ENCODE measurements around the gene ITGA1.

The ITGA1 gene

GRCh38 chr5:52993367-52993766 is 205.7 kb downstream of the ITGA1 start:
- TF ChIP-seq, protein P1, sequence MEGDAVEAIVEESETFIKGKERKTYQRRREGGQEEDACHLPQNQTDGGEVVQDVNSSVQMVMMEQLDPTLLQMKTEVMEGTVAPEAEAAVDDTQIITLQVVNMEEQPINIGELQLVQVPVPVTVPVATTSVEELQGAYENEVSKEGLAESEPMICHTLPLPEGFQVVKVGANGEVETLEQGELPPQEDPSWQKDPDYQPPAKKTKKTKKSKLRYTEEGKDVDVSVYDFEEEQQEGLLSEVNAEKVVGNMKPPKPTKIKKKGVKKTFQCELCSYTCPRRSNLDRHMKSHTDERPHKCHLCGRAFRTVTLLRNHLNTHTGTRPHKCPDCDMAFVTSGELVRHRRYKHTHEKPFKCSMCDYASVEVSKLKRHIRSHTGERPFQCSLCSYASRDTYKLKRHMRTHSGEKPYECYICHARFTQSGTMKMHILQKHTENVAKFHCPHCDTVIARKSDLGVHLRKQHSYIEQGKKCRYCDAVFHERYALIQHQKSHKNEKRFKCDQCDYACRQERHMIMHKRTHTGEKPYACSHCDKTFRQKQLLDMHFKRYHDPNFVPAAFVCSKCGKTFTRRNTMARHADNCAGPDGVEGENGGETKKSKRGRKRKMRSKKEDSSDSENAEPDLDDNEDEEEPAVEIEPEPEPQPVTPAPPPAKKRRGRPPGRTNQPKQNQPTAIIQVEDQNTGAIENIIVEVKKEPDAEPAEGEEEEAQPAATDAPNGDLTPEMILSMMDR (IDR thresholded peaks at IDR 0.05; ENCODE audit: insufficient read depth, low read depth, low read length, missing control alignments) = no peak
- DNase-seq (ENCODE audit: low read depth) = no peak
- H3K4me3 ChIP-seq (ENCODE audit: low read depth, low read length) = no peak overlapping the region

- TF ChIP-seq, protein P1 (IDR thresholded peaks at IDR 0.05; ENCODE audit: insufficient read depth, low read depth, low read length, missing control alignments) = no peak
- no peak overlapping the region for H3K4me3 ChIP-seq (ENCODE audit: low read depth, low read length)
Observed at GRCh38 chr5:52994266-52994665, 206.6 kb downstream of the ITGA1 start.

GRCh38 chr5:52995095-52995494 is 207.4 kb downstream of the ITGA1 start:
- TF ChIP-seq, protein P1 (IDR thresholded peaks at IDR 0.05; ENCODE audit: insufficient read depth, low read depth, low read length, missing control alignments) = no peak
- DNase-seq (ENCODE audit: low read depth) = no peak
- no peak overlapping the region for H3K4me3 ChIP-seq (ENCODE audit: low read depth, low read length)

More at GRCh38 chr5:52994266-52994665, 206.6 kb downstream of the ITGA1 start:
- DNase-seq (ENCODE audit: low read depth) = no peak

- no peak overlapping the region for H3K4me3 ChIP-seq (ENCODE audit: low read depth, low read length)
- TF ChIP-seq, protein P1 (IDR thresholded peaks at IDR 0.05; ENCODE audit: insufficient read depth, low read depth, low read length, missing control alignments) = no peak
- DNase-seq (ENCODE audit: low read depth) = no peak
Observed at GRCh38 chr5:52995914-52996313, 208.2 kb downstream of the ITGA1 start.

DNA sequence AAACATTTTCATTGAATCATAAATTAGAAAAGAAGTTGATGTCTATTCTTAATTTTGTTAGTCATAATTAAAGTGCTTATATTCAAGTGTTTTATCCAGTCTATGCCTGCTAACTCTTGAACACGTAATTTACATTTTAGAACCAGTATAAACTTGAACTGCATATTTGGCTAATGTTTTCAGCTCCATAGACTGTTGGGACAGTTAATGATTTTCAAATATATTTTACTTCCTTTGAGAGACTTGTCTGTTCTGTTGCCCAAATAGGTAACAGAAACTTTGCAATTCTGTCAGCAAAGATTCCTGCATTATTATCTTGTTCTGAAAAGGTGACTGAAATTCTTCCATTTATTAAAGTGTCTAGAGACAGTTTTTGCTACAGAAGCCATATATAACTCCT is 209.3 kb downstream of the ITGA1 start:
- no peak for DNase-seq (ENCODE audit: low read depth)
- TF ChIP-seq, protein P1 (IDR thresholded peaks at IDR 0.05; ENCODE audit: insufficient read depth, low read depth, low read length, missing control alignments) = no peak
- H3K4me3 ChIP-seq (ENCODE audit: low read depth, low read length) = no peak overlapping the region

- TF ChIP-seq, protein P1 (IDR thresholded peaks at IDR 0.05; ENCODE audit: insufficient read depth, low read depth, low read length, missing control alignments) = no peak
- H3K4me3 ChIP-seq (ENCODE audit: low read depth, low read length) = no peak overlapping the region
- no peak for DNase-seq (ENCODE audit: low read depth)
Observed at GRCh38 chr5:52997424-52997823, 209.7 kb downstream of the ITGA1 start.

GRCh38 chr5:52998552-52999313 is 211.0 kb downstream of the ITGA1 start:
- DNase-seq (ENCODE audit: low read depth) = no peak
- TF ChIP-seq, protein P1 (IDR thresholded peaks at IDR 0.05; ENCODE audit: insufficient read depth, low read depth, low read length, missing control alignments) = no peak

More at GRCh38 chr5:52998552-52999313, 211.0 kb downstream of the ITGA1 start:
- no peak overlapping the region for H3K4me3 ChIP-seq (ENCODE audit: low read depth, low read length)
